KMS-11 (cell line): ENCODE results near the gene NRM.

Experiments used
- H2AFZ ChIP-seq: fragments of 200-600 bp; sonication (generic); 2 replicates; pipeline ENCODE4 v1.6.1; 2016; ENCODE audit warnings: antibody characterized with exemption, mixed run types, low read depth
- H3K27ac ChIP-seq: fragments of 200-600 bp; sonication (generic); 2 replicates; pipeline ENCODE4 v1.6.1; 2016; ENCODE audit warnings: mild to moderate bottlenecking, mixed run types
- H3K27me3 ChIP-seq: fragments of 200-600 bp; sonication (generic); 2 replicates; pipeline ENCODE4 v1.6.1; 2017; ENCODE audit warnings: mild to moderate bottlenecking, low read depth, mixed run types, moderate library complexity; ENCODE audit not compliant: insufficient read depth
- H3K36me3 ChIP-seq: fragments of 200-600 bp; sonication (generic); 2 replicates; pipeline ENCODE4 v1.6.1; 2017; ENCODE audit warnings: mild to moderate bottlenecking, mixed run types; ENCODE audit not compliant: insufficient read depth
- H3K4me1 ChIP-seq: fragments of 200-600 bp; sonication (generic); 2 replicates; pipeline ENCODE4 v1.6.1; 2016; ENCODE audit warnings: mild to moderate bottlenecking, low read depth, mixed run types; ENCODE audit not compliant: poor library complexity, severe bottlenecking
- H3K4me2 ChIP-seq: fragments of 200-600 bp; sonication (generic); 2 replicates; pipeline ENCODE4 v1.7.0; 2016; ENCODE audit warnings: mild to moderate bottlenecking, mixed run types
- H3K4me3 ChIP-seq: fragments of 200-600 bp; sonication (generic); IDR thresholded peaks from 2 replicates; pipeline ENCODE4 v1.6.1; 2017; ENCODE audit warnings: low read depth, low read length, mixed read lengths; ENCODE audit not compliant: insufficient read depth
- H3K79me2 ChIP-seq: fragments of 200-600 bp; sonication (generic); 2 replicates; pipeline ENCODE4 v1.6.1; 2016; ENCODE audit warnings: low read depth, mixed run types; ENCODE audit not compliant: insufficient read depth
- H3K9ac ChIP-seq: fragments of 200-600 bp; sonication (generic); 2 replicates; pipeline ENCODE4 v1.6.1; 2016; ENCODE audit warnings: mild to moderate bottlenecking, mixed run types
- H4K20me1 ChIP-seq: fragments of 200-600 bp; sonication (generic); 2 replicates; pipeline ENCODE4 v1.6.1; 2016; ENCODE audit warnings: mild to moderate bottlenecking, mixed run types; ENCODE audit not compliant: insufficient read depth
- TF ChIP-seq, protein P1 (sequence below): fragments of 200-600 bp; sonication (generic); conservative IDR thresholded peaks from 2 replicates; pipeline ENCODE4 v1.6.1; 2017; ENCODE audit warnings: low read depth, mild to moderate bottlenecking, antibody characterized with exemption, low read length, moderate library complexity, mixed read lengths

NRM gene

DNA sequence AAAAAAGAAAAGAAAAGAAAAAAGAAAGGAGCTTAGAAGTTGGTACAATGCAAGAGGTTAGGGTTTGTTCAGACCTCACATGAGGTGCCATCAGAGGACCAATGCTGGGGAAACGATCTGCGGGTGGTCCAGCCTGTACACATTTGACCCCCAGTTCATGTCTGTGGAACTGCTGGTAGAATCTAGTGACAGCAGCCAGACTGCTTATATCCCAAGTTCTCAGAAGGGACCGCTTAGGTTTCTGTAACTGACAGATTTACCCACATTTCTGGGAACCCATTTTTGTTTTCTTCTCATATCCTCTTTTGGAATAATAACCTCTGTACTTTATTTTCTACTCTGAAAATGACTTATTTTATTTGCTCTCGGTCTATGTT, 9.0 kb downstream of the NRM start:
- TF ChIP-seq, protein P1, sequence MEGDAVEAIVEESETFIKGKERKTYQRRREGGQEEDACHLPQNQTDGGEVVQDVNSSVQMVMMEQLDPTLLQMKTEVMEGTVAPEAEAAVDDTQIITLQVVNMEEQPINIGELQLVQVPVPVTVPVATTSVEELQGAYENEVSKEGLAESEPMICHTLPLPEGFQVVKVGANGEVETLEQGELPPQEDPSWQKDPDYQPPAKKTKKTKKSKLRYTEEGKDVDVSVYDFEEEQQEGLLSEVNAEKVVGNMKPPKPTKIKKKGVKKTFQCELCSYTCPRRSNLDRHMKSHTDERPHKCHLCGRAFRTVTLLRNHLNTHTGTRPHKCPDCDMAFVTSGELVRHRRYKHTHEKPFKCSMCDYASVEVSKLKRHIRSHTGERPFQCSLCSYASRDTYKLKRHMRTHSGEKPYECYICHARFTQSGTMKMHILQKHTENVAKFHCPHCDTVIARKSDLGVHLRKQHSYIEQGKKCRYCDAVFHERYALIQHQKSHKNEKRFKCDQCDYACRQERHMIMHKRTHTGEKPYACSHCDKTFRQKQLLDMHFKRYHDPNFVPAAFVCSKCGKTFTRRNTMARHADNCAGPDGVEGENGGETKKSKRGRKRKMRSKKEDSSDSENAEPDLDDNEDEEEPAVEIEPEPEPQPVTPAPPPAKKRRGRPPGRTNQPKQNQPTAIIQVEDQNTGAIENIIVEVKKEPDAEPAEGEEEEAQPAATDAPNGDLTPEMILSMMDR, result no peak
- Histone ChIP-seq H3K4me1 (peaks cover 48% of the 10 kb centered on the region), H4K20me1 (no peaks in the 10 kb centered on the region), H3K27me3 (no peaks in the 10 kb centered on the region), H3K79me2 (peaks cover 49% of the 10 kb centered on the region), H2AFZ (no peak overlapping the region), H3K27ac (peak overlapping the region; percentile 65), H3K4me3 (no peak overlapping the region), H3K36me3 (no peaks in the 10 kb centered on the region), H3K4me2 (peak overlapping the region; percentile 94), H3K9ac (peak overlapping the region; percentile 45; the same call in 1 of the 2 replicates)

DNA sequence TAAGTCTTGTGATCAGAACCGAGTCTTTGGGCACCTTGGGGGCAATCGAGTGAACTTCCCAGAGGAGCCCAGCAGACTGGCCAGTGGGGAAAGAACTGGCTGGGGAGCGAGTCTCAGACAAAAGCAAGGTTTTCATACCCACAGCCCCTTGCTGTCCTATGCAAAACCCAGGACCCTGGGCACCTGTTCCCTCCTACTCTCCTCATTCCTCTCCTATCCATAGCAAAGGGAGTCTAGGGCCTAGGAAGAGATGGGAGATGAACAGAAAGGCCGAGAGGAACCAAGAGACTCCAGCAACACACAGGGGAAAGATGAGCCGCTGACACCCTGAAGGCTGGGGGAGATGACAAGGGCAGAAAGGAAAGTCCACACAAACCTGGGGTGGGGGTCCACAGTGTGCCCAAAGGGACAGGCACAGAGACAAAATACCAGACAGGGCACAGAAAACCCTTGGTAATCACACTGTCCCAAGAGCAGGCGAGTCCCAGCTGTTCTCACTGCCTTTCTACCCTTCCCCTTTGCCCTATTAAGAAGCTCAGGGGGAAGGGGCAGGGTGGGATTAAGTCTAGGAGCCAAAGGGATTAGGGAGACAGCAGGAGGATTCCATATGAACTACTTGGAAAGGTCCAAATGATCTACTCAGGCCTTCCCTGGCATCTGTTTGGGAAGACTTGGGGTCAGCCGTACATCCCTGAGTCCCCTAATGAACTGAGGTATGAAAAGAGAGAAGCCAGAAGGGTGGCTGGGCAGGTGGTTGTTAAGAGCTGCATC, 10.8 kb downstream of the NRM start:
- Histone ChIP-seq H3K4me2 (no peak overlapping the region; the same call in 1 of the 2 replicates), H3K4me1 (peaks cover 35% of the 10 kb centered on the region), H3K27ac (no peak overlapping the region), H2AFZ (no peak overlapping the region), H3K4me3 (no peak overlapping the region), H3K27me3 (no peaks in the 10 kb centered on the region), H3K36me3 (no peaks in the 10 kb centered on the region), H3K79me2 (peaks cover 36% of the 10 kb centered on the region), H3K9ac (no peak overlapping the region), H4K20me1 (no peaks in the 10 kb centered on the region)
- TF ChIP-seq, protein P1, result no peak

DNA sequence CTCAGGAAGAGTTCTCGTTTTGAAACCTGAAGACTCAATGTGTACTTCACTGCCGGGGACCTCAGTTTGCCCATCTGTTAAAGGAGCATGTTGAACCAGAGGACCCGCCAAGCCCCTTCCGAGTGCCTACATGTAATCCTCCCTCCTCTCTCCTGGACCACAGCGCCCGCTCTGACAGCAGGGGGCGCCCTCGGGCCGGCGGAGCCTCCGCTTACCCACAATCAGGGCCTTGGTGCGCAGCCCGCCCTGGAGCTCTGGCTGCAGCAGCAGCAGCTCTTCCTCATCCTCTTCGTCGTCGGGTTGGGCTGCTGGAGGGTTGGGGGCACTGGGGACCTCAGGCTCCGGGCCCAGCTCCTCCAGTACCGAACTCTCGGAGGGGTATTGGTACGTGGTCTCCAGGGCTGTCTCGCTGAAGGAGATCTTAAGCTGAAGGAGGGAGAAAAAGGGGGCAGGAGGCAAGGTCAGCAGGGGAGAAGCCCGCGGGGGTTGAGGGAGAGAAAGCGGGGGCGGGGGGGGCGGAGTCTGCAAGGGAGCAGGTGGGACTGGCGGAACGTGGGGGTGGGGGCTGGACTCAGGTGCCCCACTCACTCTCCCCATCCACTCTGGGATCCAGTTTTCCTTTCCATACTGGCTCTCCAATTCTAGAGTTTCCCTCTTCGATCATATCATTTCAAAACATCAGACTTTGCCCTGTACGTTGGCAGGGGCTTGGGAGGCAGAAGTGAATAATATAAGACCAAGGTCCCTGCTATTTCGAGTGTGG, 11.6 kb downstream of the NRM start:
- Histone ChIP-seq H3K27ac (no peak overlapping the region), H3K27me3 (no peaks in the 10 kb centered on the region), H3K4me2 (no peak overlapping the region; the same call in 1 of the 2 replicates), H4K20me1 (no peaks in the 10 kb centered on the region), H3K36me3 (no peaks in the 10 kb centered on the region), H3K79me2 (peaks cover 29% of the 10 kb centered on the region), H3K4me3 (no peak overlapping the region), H3K4me1 (peaks cover 31% of the 10 kb centered on the region), H3K9ac (no peak overlapping the region), H2AFZ (no peak overlapping the region; the same call in 1 of the 2 replicates)
- TF ChIP-seq, protein P1, result peak; percentile 85

DNA sequence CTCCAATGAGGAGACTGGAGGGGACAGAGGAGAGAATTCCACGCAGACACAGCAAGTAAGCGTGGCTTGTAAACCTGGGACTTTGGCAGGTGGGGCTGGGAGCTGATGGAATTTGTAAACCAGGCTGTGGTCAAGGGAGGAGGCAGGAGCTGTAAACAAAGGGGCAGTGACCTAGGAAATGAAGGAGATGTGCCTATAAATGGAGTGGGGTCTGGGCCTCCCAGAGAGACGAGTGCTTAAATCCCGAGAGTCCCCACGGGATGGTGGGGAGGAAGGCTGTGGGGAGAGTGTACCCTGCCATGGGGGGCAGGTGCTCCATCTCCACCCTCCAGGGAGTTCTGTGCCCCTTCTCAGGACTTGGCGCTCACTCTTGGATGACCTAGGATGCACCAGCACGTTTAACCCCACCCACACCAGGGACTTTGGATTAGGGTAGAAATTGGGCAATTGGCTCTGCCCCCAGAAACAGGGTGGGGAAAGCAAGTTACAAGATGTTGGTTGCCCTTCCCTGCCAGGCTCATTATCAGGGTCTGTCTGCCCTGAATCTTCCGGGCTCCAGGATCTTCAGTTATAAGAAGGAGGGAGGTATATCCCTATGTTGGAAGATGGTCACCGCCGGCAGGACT, 14.0 kb downstream of the NRM start:
- Histone ChIP-seq H3K9ac (no peak overlapping the region), H2AFZ (no peak overlapping the region), H3K27me3 (no peaks in the 10 kb centered on the region), H3K27ac (no peak overlapping the region), H3K4me2 (no peak overlapping the region), H3K4me1 (peaks cover 23% of the 10 kb centered on the region), H4K20me1 (no peaks in the 10 kb centered on the region), H3K36me3 (no peaks in the 10 kb centered on the region), H3K79me2 (peaks cover 20% of the 10 kb centered on the region; the same call in 1 of the 2 replicates), H3K4me3 (no peak overlapping the region)
- TF ChIP-seq, protein P1, result no peak
